GM12891 (cell line): Measurements from ENCODE around the gene NAV2.

ENCODE experiments used
- POLR2A ChIP-seq: IDR thresholded peaks from 2 replicates; pipeline ENCODE4 v1.6.1; 2011; ENCODE audit warnings: low read depth, low read length, control low read depth
- POLR2AphosphoS5 ChIP-seq: IDR thresholded peaks from 2 replicates; pipeline ENCODE4 v1.6.1; 2011; ENCODE audit warnings: low read depth, low read length, control low read depth

DNA sequence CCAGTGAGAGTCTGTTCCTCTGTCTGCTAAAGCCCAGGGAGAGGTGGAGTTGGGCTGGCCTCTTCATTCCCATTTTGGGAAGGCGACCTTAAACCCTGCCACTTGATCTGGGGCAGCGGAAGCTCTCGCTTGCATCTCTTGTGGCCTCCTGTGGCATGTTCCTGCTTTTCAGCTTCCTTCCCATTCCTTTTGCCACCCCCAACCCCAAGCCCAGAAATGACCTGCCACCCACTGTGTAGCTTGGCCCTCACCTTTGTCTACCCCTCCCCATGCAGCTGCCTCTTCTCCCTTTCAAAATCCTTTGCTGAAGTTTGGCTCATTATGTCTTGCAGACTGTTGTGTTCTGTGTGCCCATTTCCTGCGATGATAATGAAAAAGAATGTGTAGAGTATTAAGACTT, 337.4 kb downstream of the NAV2 start:
- TF ChIP-seq POLR2AphosphoS5 (no peak), POLR2A (no peak)
